MM.1S (cell line): ENCODE results near the gene SELENOO.

ENCODE experiments used
- CTCF ChIP-seq: fragments of 300-600 bp; sonication (generic); IDR thresholded peaks from 2 replicates; pipeline ENCODE4 v1.5.1; 2016; ENCODE audit warnings: antibody characterized with exemption, low read length, mixed read lengths
- EZH2phosphoT487 ChIP-seq: fragments of 300-600 bp; sonication (generic); IDR thresholded peaks from 2 replicates; pipeline ENCODE4 v1.6.1; 2018; ENCODE audit warnings: antibody characterized with exemption, low read length

- TF ChIP-seq CTCF = peak; percentile 17; the same call in 1 of the 2 replicates
- no peak for TF ChIP-seq EZH2phosphoT487
These were observed 5.8 kb downstream of the SELENOO start for GRCh38 chr22:50206599-50206998.
